Activated T-cell treated with anti-CD3 and anti-CD28 coated beads for 4 hours (primary cell): ENCODE measurements around the gene TEC.

Experiments
- DNase-seq: peaks from one replicate; pipeline ENCODE4 v3.0.0-alpha.2; 2020

The TEC gene

GRCh38 chr4:48114412-48114811 lies 155.2 kb downstream of the TEC start:
- no peak for DNase-seq

GRCh38 chr4:48112017-48112667 lies 157.5 kb downstream of the TEC start:
- DNase-seq, result no peak

- no peak for DNase-seq
Observed at GRCh38 chr4:48110452-48110978, 159.1 kb downstream of the TEC start.

GRCh38 chr4:48109413-48110263 lies 160.0 kb downstream of the TEC start:
- no peak for DNase-seq

- no peak for DNase-seq
Observed at GRCh38 chr4:48108309-48109073, 161.1 kb downstream of the TEC start.

- DNase-seq, result no peak
Observed at GRCh38 chr4:48105230-48105629, 164.4 kb downstream of the TEC start.

GRCh38 chr4:48103483-48104139 lies 166.0 kb downstream of the TEC start:
- DNase-seq, result no peak

- DNase-seq, result no peak
Observed at GRCh38 chr4:48102303-48102702, 167.3 kb downstream of the TEC start.

GRCh38 chr4:48100256-48100655 lies 169.4 kb downstream of the TEC start:
- no peak for DNase-seq

GRCh38 chr4:48095441-48095840 lies 174.2 kb downstream of the TEC start:
- DNase-seq, result no peak

GRCh38 chr4:48093991-48094416 lies 175.6 kb downstream of the TEC start:
- DNase-seq, result no peak

- DNase-seq, result no peak
Observed at GRCh38 chr4:48090621-48091020, 179.0 kb downstream of the TEC start.

GRCh38 chr4:48085821-48086589 lies 183.6 kb downstream of the TEC start:
- no peak for DNase-seq
